ENCODE results near the gene GULP1.

GRCh38 chr2:188269004-188269403, 22.7 kb upstream of the GULP1 start:
- TF ChIP-seq REST (IDR thresholded peaks at IDR 0.05; ENCODE audit: low read depth) (no peak), RAD21 (IDR thresholded peaks at IDR 0.05; ENCODE audit: low read depth) (no peak), EGR1 (IDR thresholded peaks at IDR 0.05) (no peak)

All from Ishikawa (cell line).